HUES64 (cell line): ENCODE results near the gene CDX2.

Experiments used
- H3K27ac ChIP-seq: 2 replicates; pipeline ENCODE4 v1.7.0; 2013; ENCODE audit warnings: low read depth, low read length, inconsistent platforms
- H3K27me3 ChIP-seq: 2 replicates; pipeline ENCODE4 v1.6.1; 2013; ENCODE audit warnings: mild to moderate bottlenecking, low read length; ENCODE audit not compliant: insufficient read depth
- H3K36me3 ChIP-seq: 2 replicates; pipeline ENCODE4 v1.6.1; 2013; ENCODE audit warnings: mild to moderate bottlenecking, low read length; ENCODE audit not compliant: insufficient read depth
- H3K4me1 ChIP-seq: 2 replicates; pipeline ENCODE4 v1.6.1; 2013; ENCODE audit warnings: mild to moderate bottlenecking, low read length, moderate library complexity; ENCODE audit not compliant: insufficient read depth
- H3K4me3 ChIP-seq: 2 replicates; pipeline ENCODE4 v1.5.1; 2013; ENCODE audit warnings: mild to moderate bottlenecking, low read length, moderate library complexity
- H3K9ac ChIP-seq: 2 replicates; pipeline ENCODE4 v1.6.1; 2013; ENCODE audit warnings: mild to moderate bottlenecking, low read depth, low read length
- H3K9me3 ChIP-seq: 2 replicates; pipeline ENCODE4 v1.6.1; 2013; ENCODE audit warnings: low read depth, low read length; ENCODE audit not compliant: insufficient read depth
- WGBS: fragments of 150-250, 120-280 bp; methylation state at CpG from one replicate; pipeline ENCODE4 v1.1.7; 2013; ENCODE audit warnings: missing lambda C conversion rate; 5-methylcytosine and 5-hydroxymethylcytosine counted together

CDX2 gene

DNA sequence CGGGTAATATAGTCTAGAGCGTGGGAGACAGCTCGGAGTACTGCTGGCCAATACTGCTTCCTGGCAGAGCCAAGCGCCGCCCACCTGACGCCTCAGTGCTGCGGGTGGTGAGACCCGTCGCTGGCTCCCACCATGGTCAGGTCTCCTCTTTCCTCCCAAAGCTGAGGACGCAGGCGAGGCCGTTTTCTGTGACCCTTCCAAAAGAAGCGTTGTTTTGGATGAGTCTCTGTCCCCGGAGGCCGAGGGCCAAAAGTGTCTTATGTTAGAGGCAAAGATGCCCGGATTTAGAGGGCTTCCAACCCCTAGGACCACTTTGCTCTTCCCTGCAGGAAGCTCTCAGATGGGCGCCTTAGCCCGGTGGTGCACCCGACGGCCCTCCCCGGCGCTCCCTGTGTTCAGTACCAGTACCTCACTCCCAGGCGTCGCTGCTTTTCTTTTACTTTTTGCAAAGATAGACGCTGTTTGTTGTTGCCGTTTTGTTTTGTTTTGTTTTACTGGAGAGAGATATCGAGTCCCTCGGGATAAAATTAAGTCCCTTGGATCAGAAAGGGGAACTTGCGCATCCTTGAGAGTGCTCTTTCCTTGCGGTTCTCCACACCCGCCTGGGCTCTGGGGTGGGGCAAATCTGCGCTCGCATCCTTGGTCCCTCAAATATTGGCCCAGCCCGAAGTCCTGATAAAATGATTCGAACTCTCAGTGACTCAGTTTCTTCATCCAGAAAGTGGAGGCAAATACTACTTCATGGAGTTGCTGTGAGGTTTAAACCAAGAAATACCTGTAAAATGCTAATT lies 42.3 kb downstream of the CDX2 start:
- Histone ChIP-seq H3K36me3 (no peaks in the 10 kb centered on the region), H3K4me3 (no peak overlapping the region), H3K4me1 (no peaks in the 10 kb centered on the region), H3K9ac (no peak overlapping the region), H3K27me3 (peaks cover 100% of the 10 kb centered on the region), H3K9me3 (no peaks in the 10 kb centered on the region), H3K27ac (no peak overlapping the region)
- WGBS: 7% methylated on average over 35 of the region's 35 CpGs

GRCh38 chr13:27925220-27925991 lies 43.7 kb downstream of the CDX2 start:
- H3K9ac ChIP-seq: no peak overlapping the region
- WGBS: 32% methylated on average over 9 of the region's 9 CpGs
- no peaks in the 10 kb centered on the region for H3K9me3 ChIP-seq
- no peaks in the 10 kb centered on the region for H3K36me3 ChIP-seq
- no peak overlapping the region for H3K27ac ChIP-seq
- no peak overlapping the region for H3K4me3 ChIP-seq
- H3K27me3 ChIP-seq: peaks cover 100% of the 10 kb centered on the region
- H3K4me1 ChIP-seq: peaks cover 3% of the 10 kb centered on the region; the same call in 1 of the 2 replicates

GRCh38 chr13:27924529-27925141 lies 44.5 kb downstream of the CDX2 start:
- 2% methylated on average over 45 of the region's 46 CpGs for WGBS
- Histone ChIP-seq H3K27me3 (peaks cover 100% of the 10 kb centered on the region), H3K9ac (no peak overlapping the region), H3K27ac (no peak overlapping the region), H3K36me3 (no peaks in the 10 kb centered on the region), H3K9me3 (no peaks in the 10 kb centered on the region), H3K4me1 (peaks cover 3% of the 10 kb centered on the region; the same call in 1 of the 2 replicates), H3K4me3 (no peak overlapping the region)

DNA sequence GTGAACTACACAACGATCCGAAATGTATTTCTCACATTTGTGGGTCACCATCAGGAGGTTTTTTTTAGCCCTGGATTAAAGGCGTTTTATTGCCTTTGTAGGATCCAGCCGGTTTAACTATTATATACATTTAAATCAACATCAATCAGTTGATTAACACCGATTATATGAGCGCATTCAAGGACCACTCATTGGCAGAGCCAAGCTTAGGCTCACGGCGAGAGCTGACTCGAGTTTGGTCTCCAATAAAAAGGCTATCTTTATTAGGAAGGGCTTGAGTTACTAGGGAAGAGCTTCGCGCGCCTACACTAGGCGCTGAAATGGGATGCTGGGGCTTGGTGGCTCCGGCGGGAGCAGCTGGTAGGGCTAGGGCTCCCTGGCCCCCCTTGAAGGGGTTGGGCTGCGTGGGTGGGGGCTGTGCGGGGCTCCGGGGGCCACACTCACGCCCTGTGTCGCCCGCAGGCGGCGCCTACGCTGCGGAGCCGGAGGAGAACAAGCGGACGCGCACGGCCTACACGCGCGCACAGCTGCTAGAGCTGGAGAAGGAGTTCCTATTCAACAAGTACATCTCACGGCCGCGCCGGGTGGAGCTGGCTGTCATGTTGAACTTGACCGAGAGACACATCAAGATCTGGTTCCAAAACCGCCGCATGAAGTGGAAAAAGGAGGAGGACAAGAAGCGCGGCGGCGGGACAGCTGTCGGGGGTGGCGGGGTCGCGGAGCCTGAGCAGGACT lies 45.2 kb downstream of the CDX2 start:
- Histone ChIP-seq H3K4me3 (no peak overlapping the region), H3K4me1 (peaks cover 3% of the 10 kb centered on the region; the same call in 1 of the 2 replicates), H3K27ac (no peak overlapping the region), H3K36me3 (no peaks in the 10 kb centered on the region), H3K9ac (no peak overlapping the region), H3K27me3 (peaks cover 100% of the 10 kb centered on the region), H3K9me3 (no peaks in the 10 kb centered on the region)
- 4% methylated on average over 48 of the region's 48 CpGs for WGBS

DNA sequence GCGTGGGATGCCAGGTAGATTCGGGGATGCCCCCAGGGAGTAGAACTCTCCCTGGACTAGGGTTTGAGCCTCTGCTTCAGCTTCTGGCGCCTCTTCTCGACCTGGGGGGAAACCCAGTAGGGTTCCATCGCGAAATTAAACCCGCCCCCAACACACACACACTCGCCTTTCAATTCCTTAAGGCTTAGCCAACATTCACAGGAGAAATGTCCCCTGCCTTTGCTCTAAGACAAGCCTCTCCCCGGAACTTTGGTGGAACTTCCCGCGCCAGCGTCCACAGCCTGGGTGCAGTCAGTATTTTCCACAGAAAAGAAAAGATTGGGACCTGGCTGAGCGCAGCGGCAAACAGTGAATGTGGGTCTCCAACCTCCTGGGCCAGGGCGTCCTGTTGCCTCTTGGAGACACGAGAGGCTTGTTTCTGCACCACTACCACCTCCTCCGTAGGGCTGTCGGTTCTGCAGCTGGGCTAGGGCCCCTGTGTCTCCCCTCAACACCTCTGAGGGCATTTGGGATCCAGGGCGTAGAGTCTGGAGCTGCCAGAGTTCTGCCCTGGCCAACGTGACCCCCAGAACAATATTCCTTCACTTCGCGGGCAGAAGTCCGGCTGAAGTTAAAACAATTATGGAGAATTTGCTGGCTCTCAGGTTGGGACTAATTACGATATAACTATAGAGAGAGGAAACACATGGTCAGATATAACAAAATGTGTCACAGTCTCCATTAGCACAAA lies 46.1 kb downstream of the CDX2 start:
- WGBS: 13% methylated on average over 24 of the region's 24 CpGs
- Histone ChIP-seq H3K9me3 (no peaks in the 10 kb centered on the region), H3K27ac (no peak overlapping the region), H3K4me3 (no peak overlapping the region), H3K36me3 (no peaks in the 10 kb centered on the region), H3K4me1 (peaks cover 3% of the 10 kb centered on the region; the same call in 1 of the 2 replicates), H3K27me3 (peaks cover 100% of the 10 kb centered on the region), H3K9ac (no peak overlapping the region)

DNA sequence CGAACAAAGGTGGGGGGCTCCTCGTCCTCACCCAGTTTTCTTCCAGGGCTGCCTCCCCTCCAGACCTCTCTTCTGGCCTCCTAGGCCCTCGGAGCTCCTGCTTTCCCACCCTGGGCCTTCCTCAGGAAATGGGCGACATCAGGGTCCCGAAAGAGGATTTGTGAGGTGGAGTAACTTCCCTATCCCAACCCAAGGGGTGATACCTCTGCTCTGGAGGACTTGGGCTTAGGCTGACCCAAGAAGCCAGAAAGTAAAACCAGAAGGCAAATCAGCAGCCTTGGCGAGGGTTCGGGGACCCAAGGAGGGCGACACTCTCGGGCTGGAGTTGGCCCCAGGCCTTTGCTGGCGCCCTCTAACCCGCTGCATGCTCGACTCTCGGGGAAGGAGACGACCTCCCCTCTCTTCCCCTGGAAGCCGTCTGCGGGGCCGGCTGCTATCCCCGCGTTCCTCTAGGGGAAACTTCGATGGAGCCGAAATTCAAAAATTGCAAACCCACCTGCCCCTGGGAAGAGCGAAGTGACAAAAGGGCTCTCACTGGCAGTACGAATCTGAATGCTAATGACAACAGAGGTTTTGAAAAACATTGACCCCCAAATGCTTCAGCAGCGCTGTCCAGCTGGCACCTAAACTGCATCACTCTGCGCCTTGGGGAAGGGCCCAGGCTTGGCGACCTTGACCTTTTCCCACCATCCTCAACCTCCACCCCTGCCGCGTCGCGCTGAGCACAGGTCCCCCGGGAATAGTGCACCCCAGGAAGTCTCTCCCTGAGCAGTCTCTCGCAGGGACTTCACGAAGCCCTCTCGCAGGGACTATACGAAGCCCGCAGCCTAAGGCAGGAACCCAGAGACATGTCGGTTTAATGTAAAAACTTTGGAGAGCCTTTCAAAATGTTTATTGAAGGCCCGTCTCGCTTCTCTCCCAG lies 46.9 kb downstream of the CDX2 start:
- WGBS: 3% methylated on average over 39 of the region's 39 CpGs

DNA sequence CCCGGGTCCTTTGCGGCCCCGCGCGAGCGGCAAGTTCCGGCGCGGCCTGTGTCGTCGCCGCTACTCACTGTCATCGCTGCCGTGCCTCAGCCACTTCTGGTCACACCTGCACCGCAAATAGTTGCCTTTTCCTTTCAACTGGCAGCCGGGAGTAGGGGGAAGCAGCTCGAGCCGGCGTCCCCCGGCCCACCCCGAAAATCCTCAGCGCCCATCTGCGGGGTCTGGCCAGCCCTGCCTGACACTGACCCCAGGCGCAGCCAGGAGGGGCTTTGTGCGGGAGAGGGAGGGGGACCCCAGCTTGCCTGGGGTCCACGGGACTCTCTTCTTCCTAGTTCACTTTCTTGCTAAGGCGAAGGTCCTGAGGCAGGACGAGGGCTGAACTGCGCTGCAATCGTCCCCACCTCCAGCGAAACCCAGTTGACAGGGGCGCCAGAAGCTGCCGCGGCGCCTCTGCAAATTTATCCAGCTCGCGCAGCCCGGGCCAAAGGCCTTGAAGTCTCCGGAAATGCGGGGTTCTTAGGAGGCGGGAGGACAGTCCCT lies 47.6 kb downstream of the CDX2 start:
- peaks cover 7% of the 10 kb centered on the region for H3K4me1 ChIP-seq
- 3% methylated on average over 41 of the region's 41 CpGs for WGBS
- H3K36me3 ChIP-seq: no peaks in the 10 kb centered on the region
- no peak overlapping the region for H3K27ac ChIP-seq
- H3K9ac ChIP-seq: no peak overlapping the region
- H3K27me3 ChIP-seq: peaks cover 100% of the 10 kb centered on the region
- H3K4me3 ChIP-seq: no peak overlapping the region
- H3K9me3 ChIP-seq: no peaks in the 10 kb centered on the region

More for the DNA sequence above, 46.9 kb downstream of the CDX2 start:
- Histone ChIP-seq H3K27me3 (peaks cover 100% of the 10 kb centered on the region), H3K9me3 (no peaks in the 10 kb centered on the region), H3K36me3 (no peaks in the 10 kb centered on the region), H3K27ac (no peak overlapping the region), H3K9ac (no peak overlapping the region), H3K4me3 (no peak overlapping the region), H3K4me1 (peaks cover 7% of the 10 kb centered on the region)

GRCh38 chr13:27920677-27921420 lies 48.3 kb downstream of the CDX2 start:
- Histone ChIP-seq H3K9me3 (no peaks in the 10 kb centered on the region), H3K4me1 (peaks cover 8% of the 10 kb centered on the region), H3K27me3 (peaks cover 100% of the 10 kb centered on the region), H3K36me3 (no peaks in the 10 kb centered on the region), H3K9ac (no peak overlapping the region), H3K4me3 (no peak overlapping the region), H3K27ac (no peak overlapping the region)
- 2% methylated on average over 40 of the region's 40 CpGs for WGBS
